HuH-7 (cell line): ENCODE measurements around the gene CRYBB2.
"Not testable (repeated sequence)": the region's sequence is repeated elsewhere in the genome, so short reads cannot be mapped to it uniquely, and the experiment has no call there.

Source experiments
- DNase-seq: peaks from one replicate; pipeline ENCODE4 v3.0.0; 2011; ENCODE audit warnings: low spot score

CRYBB2 gene, protein sequence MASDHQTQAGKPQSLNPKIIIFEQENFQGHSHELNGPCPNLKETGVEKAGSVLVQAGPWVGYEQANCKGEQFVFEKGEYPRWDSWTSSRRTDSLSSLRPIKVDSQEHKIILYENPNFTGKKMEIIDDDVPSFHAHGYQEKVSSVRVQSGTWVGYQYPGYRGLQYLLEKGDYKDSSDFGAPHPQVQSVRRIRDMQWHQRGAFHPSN

DNA sequence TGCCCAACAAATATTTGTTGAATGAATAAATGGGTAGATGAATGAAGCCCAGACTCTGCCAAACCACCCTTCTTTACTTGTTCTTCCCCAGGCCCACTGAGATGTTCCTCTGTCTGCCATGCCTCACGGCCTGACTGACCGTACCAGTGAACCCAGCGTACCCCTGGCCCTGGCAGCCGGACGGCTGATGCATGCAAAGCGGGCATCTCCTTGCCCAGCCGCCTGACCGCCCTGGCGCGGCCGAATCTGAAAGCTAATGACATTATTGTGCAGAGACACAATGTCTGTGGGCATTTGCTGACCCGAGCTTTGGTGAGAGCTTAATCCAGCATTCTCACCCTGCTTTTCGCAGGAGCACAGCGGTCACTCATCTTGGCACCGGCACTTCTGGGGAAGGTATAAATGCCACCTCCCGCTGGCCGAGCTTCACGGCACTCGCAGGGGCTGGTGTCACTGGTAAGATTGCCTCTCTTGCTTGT is at the start of gene CRYBB2:
Gene CRYBB2 (plus strand): TSS at position 429 of the 479 bp plus-strand sequence. CDS start 1,791 bp downstream, outside the sequence.
- no peak for DNase-seq

DNA sequence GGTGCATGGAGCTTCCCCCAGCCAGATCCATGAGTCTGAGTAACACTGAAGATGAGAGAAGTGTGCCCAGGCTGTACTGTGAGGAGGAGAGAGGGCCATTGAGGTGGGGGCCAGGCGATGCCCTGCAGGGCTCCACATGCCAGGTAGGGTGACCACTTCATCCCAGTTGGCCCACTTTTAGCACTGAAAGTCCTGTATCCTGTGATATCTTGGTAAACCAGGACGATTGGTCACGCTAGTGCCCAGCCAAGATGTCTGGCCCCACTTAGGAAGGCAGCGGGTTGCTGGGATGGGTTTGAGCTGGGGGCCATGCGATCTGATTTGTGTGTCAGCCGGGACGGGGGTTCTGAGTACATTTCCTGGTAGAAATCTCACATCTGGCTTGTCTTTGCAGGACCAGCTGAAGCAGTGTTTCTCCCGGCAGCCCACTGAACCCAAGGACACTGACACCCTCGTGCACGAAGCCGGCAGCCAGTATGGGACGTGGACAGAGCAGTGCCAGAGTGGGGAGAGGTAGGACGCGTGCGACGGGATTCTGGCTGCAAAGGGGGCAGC is 48.9 kb upstream of the CRYBB2 start:
- no peak for DNase-seq

DNA sequence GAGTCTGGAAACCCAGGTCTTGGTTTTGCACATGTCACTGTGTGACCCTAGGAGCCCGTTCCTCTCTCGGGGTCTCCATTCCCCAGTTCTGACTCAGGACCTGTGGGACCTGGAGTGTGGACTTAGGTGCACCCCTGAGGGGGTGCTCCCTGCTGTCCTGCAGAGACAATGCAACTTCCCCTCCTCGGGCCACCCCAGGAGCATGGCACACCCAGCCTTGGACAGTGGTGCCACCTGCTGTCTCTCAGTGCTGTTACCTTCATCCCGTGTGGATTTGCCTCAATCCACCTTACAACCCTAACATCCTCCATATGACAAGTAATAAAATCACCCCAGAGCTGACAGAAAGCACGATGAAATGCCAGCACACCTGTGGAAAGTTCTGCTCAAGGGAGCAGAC is 47.3 kb upstream of the CRYBB2 start:
- peak; percentile 50 for DNase-seq

DNA sequence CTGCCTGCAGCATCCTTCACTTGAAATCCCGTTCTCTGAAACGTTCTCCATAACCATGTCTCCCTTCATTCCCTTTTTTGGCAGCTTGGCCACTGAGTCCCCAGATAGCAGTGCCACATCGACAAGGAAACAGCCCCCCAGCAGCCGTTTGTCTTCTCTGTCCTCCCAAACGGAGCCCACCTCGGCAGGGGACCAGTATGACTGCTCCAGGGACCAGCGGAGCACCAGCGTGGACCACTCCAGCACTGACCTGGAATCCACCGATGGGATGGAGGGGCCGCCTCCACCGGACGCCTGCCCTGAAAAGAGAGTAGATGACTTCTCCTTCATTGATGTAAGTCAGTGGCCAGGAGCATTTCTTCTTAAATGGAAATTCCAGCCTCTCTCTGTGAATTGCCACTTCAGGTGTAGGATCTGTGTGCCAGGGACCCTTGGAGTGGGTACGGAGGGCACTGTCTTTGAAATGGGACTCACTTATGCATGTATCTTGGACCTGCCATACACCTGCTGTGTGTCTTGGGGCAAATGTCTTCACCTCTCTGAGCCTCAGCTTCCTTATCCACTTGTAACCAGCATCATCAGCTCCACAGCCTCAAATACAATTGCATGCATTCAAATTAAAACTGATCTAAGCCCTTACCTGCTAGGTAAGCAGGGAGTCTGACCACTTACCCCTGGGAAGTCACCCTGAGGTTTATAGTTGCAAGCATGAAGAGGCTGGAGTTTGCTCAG is 45.1 kb upstream of the CRYBB2 start:
- no peak for DNase-seq

DNA sequence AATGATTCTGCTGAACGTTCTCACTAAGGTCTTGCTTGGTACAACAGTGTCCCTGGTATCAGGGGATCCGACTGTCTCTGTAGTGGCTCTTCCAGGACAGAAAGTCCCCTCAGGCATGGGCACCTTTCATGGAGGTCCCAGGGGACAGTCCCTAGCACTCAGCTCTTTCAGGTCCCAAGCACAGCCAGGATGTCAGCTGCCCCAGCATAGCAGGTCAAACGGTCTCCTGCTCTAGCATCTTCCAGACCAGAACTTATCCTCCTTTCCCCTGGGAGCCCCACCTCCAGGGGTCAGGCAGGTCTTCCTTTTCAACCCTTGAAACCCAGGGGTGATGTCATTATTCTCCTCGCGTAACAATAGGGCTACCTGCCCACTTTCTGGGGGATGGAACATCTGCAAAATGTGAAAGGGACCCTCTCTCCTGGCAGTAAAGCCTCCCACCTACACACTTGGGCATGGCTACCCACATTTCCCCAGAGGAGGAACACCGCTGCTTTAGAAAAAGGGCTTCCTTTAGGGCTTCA is 44.5 kb upstream of the CRYBB2 start:
- DNase-seq, result no peak

DNA sequence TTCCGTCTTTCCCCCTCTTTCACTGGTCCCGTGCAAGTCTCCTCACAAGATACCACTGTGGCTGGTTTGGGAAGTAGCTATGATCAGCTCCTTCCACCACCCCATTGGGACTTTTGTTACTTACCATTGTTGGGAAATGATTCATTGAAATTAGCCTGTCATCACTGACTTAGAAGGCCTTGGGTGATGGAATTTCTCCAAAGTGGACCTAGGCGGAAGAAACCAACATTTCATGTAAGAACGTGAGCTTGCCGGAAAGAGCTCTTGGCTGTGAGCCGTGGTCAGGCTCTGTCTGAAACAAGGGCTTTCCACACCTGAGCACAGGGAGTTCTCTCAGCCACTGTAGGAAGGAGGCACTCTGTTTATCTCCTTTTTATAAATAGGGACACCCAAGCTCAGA is 43.3 kb upstream of the CRYBB2 start:
- no peak for DNase-seq

DNA sequence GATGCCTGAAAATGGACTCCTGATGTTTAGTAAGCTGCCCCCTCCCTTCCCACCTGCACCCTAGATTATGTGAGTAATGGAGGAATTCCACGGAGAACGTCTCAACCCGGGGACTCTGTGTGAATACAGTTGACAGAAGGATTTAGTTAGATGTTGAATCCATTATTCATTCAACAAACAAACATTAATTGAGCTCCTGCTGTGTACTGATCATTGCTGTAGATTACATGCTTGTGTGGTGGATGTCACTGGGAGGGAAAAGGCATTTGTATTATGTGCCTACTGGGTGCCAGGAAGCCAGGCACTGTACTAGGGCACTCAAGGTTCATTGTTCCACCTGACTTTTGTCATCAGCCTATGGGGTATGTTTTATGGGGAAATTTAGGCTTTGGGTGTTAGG is 42.6 kb upstream of the CRYBB2 start:
- no peak for DNase-seq

DNA sequence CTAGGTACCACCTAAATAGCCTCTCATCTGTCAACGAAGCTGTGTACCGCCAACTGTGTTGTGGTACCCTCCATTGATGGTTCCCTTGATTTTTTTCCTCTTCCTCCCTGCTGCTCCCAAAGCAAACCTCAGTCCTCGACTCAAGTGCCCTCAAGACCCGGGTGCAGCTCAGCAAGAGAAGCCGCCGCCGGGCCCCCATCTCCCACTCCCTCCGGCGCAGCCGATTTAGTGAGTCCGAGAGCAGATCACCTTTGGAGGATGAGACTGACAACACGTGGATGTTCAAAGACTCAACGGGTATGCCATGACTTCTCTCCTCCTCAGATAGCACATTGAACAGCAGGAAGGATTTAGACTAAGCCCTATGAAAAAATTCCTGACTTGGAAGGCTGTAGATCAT is 42.2 kb upstream of the CRYBB2 start:
- DNase-seq, result no peak

DNA sequence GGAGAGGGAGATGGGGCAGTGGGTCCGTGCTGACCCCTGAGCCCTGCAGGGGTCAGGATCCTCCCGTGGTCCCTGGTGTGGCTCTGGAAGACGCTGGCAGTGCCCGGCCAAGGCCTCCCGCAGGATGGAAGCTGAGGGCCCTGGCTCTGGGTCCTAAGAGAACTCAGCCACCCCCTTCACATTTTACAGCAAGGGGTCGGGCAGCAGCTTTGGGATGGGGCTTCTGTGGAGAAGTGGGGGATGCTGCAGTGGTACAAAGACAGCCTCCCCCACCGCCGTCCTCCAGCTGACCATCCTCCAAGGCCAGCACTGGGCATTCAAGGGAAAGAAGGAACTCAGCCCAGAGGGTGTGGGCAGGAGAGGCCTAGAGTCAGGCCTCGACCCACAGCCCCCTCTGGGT is 41.5 kb upstream of the CRYBB2 start:
- no peak for DNase-seq

DNA sequence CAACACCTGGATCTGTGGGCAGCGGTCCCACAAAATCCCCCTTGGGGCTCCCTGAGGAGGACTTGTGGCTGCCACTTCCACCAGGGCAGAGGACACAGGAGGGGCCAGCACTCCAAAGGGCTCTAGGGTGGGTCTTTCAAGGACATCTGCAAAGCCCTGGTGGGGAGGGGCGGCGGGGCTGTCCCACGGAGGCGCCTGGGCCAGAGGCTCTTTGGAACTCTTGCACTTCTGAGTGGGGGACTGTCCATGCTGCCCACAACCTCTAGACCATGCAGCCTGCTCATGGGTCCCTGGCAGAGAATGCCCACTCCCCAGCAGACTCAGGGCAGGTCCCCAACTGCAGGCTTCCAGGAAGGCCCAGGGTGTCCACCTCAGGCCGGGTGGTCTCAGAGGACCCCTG is 41.1 kb upstream of the CRYBB2 start:
- DNase-seq, result not testable (repeated sequence)

DNA sequence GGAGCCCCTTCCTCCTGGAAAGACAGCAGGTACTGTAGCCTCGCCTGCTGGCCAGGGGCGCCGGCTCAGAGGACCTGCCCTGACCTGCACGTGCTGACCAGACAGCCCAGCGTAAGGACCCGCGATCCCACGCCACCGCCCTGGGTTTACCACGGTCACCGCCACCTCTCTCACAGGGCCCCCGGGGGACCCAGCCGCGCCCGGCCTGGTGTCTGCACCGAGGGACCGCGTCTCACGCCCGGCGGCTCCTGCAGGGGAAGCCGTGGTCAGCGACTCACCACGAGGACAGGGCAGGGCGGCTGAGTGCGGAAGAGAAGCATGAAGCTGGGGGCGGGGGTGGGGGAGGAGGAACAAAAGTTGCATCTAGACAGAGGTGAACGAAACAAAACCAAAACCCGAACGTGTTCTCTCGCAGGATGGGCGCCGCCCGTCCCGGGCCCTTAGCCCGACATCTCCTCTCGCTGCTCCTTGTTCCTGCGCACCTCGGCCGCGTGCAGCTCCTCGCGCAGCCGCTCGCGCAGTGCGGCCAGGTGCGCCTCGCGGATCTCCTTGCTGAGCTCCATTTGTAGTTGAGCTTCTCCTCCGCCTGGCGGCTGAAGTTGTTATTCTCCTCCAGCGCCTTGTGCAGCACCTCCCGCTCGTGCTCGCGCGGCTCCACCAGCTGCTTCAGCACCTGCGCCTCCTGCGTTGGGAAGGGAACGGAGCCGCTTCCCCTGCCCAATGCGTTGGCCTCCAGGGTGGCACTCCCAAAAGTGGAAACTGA is 40.4 kb upstream of the CRYBB2 start:
- DNase-seq, result not testable (repeated sequence)

DNA sequence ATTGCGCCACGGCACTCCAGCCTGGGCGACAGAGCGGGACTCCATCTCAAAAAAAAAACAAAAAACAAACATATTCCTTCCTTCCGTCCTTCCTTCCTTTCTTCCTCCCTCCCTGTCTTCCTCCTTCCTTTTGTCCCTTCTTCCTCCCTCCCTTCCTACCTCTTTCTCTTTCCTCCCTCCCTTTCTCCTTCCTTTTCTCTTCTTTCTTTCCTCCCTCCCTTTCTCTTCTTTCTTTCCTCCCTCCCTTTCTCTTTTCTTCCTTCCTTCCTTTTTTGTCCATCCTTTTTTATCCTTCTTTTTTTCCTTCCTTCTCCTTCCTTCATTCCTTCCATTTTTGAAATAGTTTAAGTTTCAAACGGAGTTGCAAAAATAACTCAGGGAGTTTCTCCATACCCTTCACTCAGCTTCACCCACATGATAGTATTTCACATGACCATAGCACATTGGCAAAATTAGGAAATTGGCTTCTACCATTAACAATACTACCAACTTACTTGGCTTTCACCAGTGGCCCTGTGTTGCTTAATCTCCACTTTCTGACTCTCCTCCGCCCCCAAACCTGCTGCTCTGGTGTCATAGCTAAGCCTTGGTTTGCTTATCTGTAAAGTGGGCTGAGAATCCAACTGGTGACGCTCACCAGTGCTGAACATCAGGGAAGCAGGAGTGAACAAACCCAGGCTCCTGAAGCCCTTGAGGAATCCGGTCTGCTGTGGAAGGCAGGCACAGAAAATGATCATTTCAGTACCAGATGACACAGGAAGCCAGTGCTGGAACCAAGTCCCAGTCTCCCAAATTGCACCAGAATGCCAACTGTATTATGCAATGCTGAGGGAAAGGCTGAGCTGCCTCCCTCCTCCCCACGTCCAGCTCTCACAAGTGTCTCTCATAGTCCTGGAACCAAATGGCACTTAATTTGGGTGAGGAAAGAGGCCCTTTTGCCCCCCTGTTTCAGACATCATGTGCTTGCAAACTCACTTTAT is 37.0 kb upstream of the CRYBB2 start:
- no peak for DNase-seq

DNA sequence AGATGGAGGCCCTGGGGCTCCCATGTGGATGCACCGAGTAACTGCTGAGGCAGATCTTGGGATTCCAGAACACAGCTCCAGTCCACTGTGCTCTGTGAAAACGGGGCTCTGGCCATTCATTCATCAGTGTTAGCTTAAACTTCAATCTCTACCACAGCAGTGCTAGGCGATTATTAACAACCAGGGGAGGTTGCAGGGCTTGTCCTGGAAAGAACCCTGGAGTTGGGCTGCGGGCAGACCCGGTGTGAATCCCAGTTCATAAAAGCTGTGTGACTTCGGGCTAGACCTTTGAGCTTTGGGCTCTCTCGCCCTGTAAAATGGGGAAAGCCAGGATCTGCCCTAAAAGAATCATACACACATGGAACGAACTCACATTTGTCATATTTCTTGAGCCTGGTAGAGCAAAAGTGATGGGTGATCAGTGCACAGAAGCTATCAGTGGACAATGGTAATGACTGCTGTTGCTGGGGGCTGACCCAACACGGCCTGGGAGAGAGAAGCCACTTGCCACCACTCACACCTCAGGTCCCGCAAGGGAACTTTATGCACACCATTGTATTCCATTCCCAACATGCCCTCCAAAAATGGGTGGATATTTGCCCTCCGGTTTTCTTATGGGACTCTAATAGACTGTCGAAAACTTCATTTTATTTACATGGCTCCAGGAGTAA is 35.4 kb upstream of the CRYBB2 start:
- DNase-seq, result peak; percentile 33

DNA sequence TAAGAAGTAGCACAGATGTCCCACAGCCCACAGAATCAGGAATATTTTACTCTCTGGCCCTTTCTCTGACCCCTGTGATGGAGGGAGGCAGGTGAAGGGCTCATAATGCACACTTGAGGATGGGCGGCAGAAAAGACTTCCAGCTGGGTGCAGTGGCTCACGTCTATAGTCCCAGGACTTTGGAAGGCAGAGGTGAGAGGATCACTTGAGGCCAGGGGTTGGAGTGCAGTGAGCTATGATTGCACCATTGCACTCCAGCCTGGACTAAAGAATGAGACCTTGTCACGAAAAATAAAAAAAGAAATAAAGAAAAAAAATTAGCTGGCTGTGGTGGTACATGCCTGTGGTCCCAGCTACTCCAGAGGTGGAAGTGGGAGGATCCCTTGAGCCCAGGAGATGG is 33.3 kb upstream of the CRYBB2 start:
- DNase-seq, result no peak

DNA sequence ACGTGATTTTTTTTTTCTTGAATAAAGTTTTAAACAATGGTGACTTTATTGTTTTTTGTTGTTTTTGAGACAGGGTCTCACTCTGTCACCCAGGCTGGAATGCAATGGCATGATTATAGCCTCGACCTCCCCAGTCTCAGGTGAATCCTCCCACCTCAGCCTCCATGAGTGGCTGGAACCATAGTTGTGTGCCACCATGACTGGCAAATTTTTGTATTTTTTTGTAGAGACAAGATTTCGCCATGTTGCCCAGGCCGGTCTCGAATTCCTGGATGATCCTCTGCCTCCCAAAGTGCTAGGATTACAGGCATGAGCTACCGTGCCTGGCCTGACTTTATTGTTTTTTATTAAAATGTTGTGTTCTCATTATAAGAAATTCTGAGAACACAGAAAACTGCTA is 32.0 kb upstream of the CRYBB2 start:
- DNase-seq, result no peak

DNA sequence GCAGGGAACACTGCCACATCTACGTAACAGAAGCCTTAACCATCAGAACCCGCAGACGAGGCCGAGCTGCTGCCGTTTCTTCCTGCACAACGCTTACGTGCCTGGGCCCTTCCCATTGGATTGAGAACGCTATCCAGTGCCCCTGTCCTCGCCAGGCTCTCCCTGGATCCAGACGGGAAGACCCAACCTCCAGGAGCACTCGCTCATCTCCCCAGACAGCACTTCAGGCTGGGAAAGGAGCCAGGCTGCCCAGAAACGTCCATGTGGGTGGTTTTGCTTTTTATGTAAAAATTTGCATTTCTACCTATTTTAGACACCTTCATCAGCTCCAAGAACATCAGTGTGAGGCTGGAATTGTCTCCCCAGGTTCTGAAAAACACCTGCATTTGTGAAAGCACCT is 27.0 kb upstream of the CRYBB2 start:
- DNase-seq, result no peak

DNA sequence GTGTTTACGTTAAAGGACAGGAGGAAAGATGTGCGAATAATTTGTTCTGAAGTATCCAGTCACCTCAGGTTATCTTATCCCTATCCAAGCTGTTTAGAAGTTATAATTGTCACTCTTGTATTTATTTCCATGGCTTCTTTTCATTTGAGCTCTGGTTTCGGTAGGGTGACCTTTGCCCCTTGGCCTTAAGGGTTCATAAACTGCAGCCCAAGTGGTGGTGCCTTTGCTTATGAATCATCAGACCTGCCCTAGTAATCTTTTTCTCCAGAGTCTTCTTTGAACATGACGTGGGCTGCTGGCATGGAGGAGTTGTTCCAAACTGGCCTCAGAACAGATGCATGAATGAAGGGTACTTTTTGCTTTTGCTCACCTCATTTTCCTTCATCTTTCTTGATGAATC is 26.3 kb upstream of the CRYBB2 start:
- DNase-seq, result no peak

DNA sequence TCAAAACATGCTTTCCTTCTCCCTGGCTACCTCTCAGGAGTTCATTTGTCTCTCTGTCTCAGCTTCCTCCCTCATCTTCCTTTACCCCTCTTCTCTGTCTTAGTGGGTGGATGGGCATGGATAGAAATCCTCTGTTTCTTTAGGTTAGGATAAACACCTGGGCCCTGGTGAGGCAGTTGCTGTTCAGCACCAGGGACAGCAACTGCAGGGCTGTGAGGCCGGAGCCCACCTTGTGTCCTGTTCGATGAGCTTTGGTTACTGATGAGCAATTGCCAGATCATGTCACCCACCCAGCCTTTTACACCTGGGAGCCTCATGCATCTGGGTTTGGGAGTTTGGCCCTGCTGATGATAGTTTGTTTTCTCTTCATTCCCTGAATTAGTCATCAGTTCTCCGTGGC is 25.9 kb upstream of the CRYBB2 start:
- DNase-seq, result peak; percentile 53

DNA sequence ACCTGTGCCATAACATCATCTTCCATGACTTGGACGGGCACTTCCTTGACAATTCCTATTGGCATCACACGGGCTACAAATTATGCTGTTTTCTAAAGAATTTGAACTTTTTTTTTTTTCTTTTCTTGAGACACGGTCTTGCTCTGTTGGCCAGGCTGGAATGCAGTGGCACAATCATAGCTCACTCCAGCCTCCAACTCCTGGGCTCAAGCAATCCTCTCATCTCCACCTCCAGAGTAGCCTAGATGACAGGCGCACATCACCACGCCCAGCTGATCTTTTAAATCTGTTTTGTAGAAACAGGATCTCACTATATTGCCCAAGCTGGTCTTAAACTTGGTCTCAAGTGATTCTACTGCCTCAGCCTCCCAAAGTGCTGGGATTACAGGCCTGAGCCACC is 23.1 kb upstream of the CRYBB2 start:
- no peak for DNase-seq

DNA sequence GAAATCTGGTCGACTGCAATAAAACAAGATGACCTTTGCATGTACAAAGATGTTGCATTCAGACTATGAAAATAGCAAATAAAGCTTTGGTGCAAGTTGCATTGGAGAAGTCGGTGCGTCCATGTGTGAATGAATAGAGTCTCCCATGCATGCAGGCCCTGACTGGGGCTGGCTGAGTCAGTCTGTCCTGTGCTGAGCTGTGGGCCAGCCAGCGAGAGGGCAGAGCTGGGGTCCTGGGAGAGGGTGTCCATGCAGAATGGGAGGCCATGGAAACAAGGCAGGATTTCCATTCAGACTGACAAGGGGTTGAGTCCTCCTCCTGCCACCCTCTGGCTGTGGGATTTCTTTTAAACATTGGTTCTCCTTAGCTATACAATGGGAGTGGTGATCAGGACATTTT is 22.1 kb upstream of the CRYBB2 start:
- no peak for DNase-seq
